ENCODE measurements around the gene SHROOM3. TPM values are rescaled to one million over a fixed set of nuclear protein-coding genes. Genes with fewer than 3 reads are reported as not detected.

The SHROOM3 gene
- total RNA-seq, 1 experiment from 2014 or later = 27.6 TPM

- no peak overlapping the region for H2BK15ac ChIP-seq (ENCODE audit: low read depth, low read length)
- no peak for TF ChIP-seq CTCF (conservative IDR thresholded peaks at IDR 0.05)
- no peak overlapping the region for H3K4me2 ChIP-seq (ENCODE audit: insufficient read depth, insufficient read length, low read length)
- H2BK120ac ChIP-seq (ENCODE audit: low read depth, low read length, poor library complexity, severe bottlenecking) = no peak overlapping the region
- no peak overlapping the region for H4K91ac ChIP-seq (ENCODE audit: insufficient read length, low read depth, low read length)
- H3K79me2 ChIP-seq (ENCODE audit: insufficient read depth, low read length) = no peaks in the 10 kb centered on the region
- H3K18ac ChIP-seq (ENCODE audit: insufficient read length, low read depth, low read length) = no peak overlapping the region
- Mint-ChIP-seq H3K9me3 (0 out of 5 replicates have a peak, but pooled peaks cover 0 to 3% of the 10 kb centered on the region in 2 experiments), H3K27ac (no peak overlapping the region), H3K4me3 (no peak overlapping the region), H3K27me3 (ENCODE audit: low read depth) (peaks cover 5% of the 10 kb centered on the region), H3K4me1 (peaks cover 0 to 3% of the 10 kb centered on the region in 2 experiments; a peak in 3 of 4 replicates), H3K36me3 (ENCODE audit: insufficient read depth in 1 of 3, low read depth in 3 of 3) (no peaks in the 10 kb centered on the region; a peak in 1 of 7 replicates)
- H2BK12ac ChIP-seq (ENCODE audit: insufficient read length, low read depth, low read length) = no peak overlapping the region
- H2BK5ac ChIP-seq (ENCODE audit: insufficient read length, low read length) = no peak overlapping the region
- no peaks in the 10 kb centered on the region for H3K79me1 ChIP-seq (ENCODE audit: insufficient read depth, low read depth, low read length, poor library complexity, severe bottlenecking)
- H4K8ac ChIP-seq (replicated peaks; ENCODE audit: insufficient read length, low read depth, low read length) = no peak overlapping the region
- no peak overlapping the region for H3K9ac ChIP-seq (ENCODE audit: extremely low read depth, insufficient read length, low read length)
- no peaks in the 10 kb centered on the region for H4K20me1 ChIP-seq (ENCODE audit: control insufficient read depth, insufficient read depth, insufficient read length)
- no CpG with 5 or more reads among the region's 8 CpGs for WGBS (ENCODE audit: extremely low coverage, insufficient read length, low lambda C conversion rate)
- H2AFZ ChIP-seq (ENCODE audit: low read length) = no peak overlapping the region
- H3K4me1 ChIP-seq (ENCODE audit: insufficient read depth, low read length) = no peaks in the 10 kb centered on the region
- H4K5ac ChIP-seq (ENCODE audit: insufficient read length, low read depth, low read length) = no peak overlapping the region
- no peak overlapping the region for H3K14ac ChIP-seq (ENCODE audit: insufficient read depth, low read length)
- H2BK20ac ChIP-seq (ENCODE audit: low read depth, low read length, poor library complexity, severe bottlenecking) = no peak overlapping the region
- no peak overlapping the region for H2AK5ac ChIP-seq (ENCODE audit: insufficient read length, low read length)
- no peaks in the 10 kb centered on the region for H3K9me3 ChIP-seq (ENCODE audit: control insufficient read depth, low read depth, low read length)
- no peak overlapping the region for H3K56ac ChIP-seq (ENCODE audit: insufficient read length, low read depth, low read length)
- H3K23me2 ChIP-seq (ENCODE audit: insufficient read length, low read depth, low read length, poor library complexity, severe bottlenecking) = no peaks in the 10 kb centered on the region
- H3K4ac ChIP-seq (ENCODE audit: low read depth, low read length) = no peak overlapping the region
- H3K27me3 ChIP-seq (ENCODE audit: insufficient read depth, low read length) = no peaks in the 10 kb centered on the region
- DNase-seq = no peak
- no peak overlapping the region for H3K27ac ChIP-seq (ENCODE audit: insufficient read length, low read depth, low read length)
- no peak overlapping the region for H3K23ac ChIP-seq (ENCODE audit: insufficient read length, low read depth, low read length)
- H3T11ph ChIP-seq (ENCODE audit: low read length) = no peak overlapping the region
These were observed 387.3 kb downstream of the SHROOM3 start for GRCh38 chr4:76822303-76822702.
